Central memory CD8-positive, alpha-beta T cell (primary cell): ENCODE data around the gene PINK1.

Experiments used
- ATAC-seq: fragments of 150-1000 bp; cut with Tn5 transposase; replicated peaks from 2 replicates; pipeline ENCODE4 v1.10.0; 2022; ENCODE audit warnings: mild to moderate bottlenecking, moderate FRiP score, moderate number of reproducible peaks; ENCODE audit not compliant: poor library complexity, severe bottlenecking; ENCODE audit errors: extremely low read depth
- DNase-seq, 2 donors: peaks; one replicate each; pipeline ENCODE4 v3.0.0; 2021; ENCODE audit warnings: low spot score in 2 of 2
- H3K27ac Mint-ChIP-seq: one replicate; pipeline ENCODE4 v1.8.0; 2022; ENCODE audit warnings: low read depth, mild to moderate bottlenecking, moderate library complexity, mixed read lengths
- H3K27me3 Mint-ChIP-seq: one replicate; pipeline ENCODE4 v1.8.0; 2022; ENCODE audit warnings: mixed read lengths
- H3K36me3 Mint-ChIP-seq: one replicate; pipeline ENCODE4 v1.8.0; 2022; ENCODE audit warnings: mild to moderate bottlenecking, moderate library complexity, mixed read lengths; ENCODE audit not compliant: insufficient read depth
- H3K4me1 Mint-ChIP-seq: one replicate; pipeline ENCODE4 v1.8.0; 2022; ENCODE audit warnings: mixed read lengths
- H3K4me3 Mint-ChIP-seq: one replicate; pipeline ENCODE4 v1.8.0; 2022; ENCODE audit warnings: mild to moderate bottlenecking, moderate library complexity, mixed read lengths
- H3K9me3 Mint-ChIP-seq: one replicate; pipeline ENCODE4 v1.8.0; 2022; ENCODE audit warnings: mixed read lengths

Gene PINK1

GRCh38 chr1:20680269-20680668 lies 47.0 kb downstream of the PINK1 start:
- Mint-ChIP-seq H3K9me3 (no peaks in the 10 kb centered on the region), H3K4me1 (peaks cover 6% of the 10 kb centered on the region), H3K36me3 (no peaks in the 10 kb centered on the region), H3K27me3 (peaks cover 26% of the 10 kb centered on the region), H3K4me3 (no peak overlapping the region), H3K27ac (no peak overlapping the region)
- ATAC-seq = no peak
- DNase-seq = no peak

- DNase-seq = no peak
- Mint-ChIP-seq H3K27ac (no peak overlapping the region), H3K4me1 (peaks cover 6% of the 10 kb centered on the region), H3K27me3 (peaks cover 32% of the 10 kb centered on the region), H3K9me3 (no peaks in the 10 kb centered on the region), H3K4me3 (no peak overlapping the region), H3K36me3 (no peaks in the 10 kb centered on the region)
- no peak for ATAC-seq
These were observed 48.7 kb downstream of the PINK1 start for GRCh38 chr1:20681999-20682398.

- no peak for DNase-seq
- no peak for ATAC-seq
- Mint-ChIP-seq H3K4me3 (no peak overlapping the region), H3K4me1 (peaks cover 6% of the 10 kb centered on the region), H3K36me3 (no peaks in the 10 kb centered on the region), H3K9me3 (no peaks in the 10 kb centered on the region), H3K27me3 (peaks cover 32% of the 10 kb centered on the region), H3K27ac (no peak overlapping the region)
These were observed 49.4 kb downstream of the PINK1 start for GRCh38 chr1:20682571-20683236.

- H3K27ac Mint-ChIP-seq = no peak overlapping the region
- DNase-seq = no peak
- H3K4me1 Mint-ChIP-seq = peaks cover 2% of the 10 kb centered on the region
- H3K4me3 Mint-ChIP-seq = no peak overlapping the region
- H3K9me3 Mint-ChIP-seq = no peaks in the 10 kb centered on the region
- ATAC-seq = no peak
- peaks cover 32% of the 10 kb centered on the region for H3K27me3 Mint-ChIP-seq
- no peaks in the 10 kb centered on the region for H3K36me3 Mint-ChIP-seq
These were observed 50.4 kb downstream of the PINK1 start for GRCh38 chr1:20683614-20684013.

GRCh38 chr1:20684050-20684620 lies 50.9 kb downstream of the PINK1 start:
- Mint-ChIP-seq H3K4me1 (no peaks in the 10 kb centered on the region), H3K36me3 (no peaks in the 10 kb centered on the region), H3K4me3 (no peak overlapping the region), H3K27me3 (peaks cover 32% of the 10 kb centered on the region), H3K27ac (no peak overlapping the region), H3K9me3 (no peaks in the 10 kb centered on the region)
- DNase-seq (no peak), ATAC-seq (no peak)

GRCh38 chr1:20684651-20685050 lies 51.4 kb downstream of the PINK1 start:
- ATAC-seq (no peak), DNase-seq (no peak)
- H3K36me3 Mint-ChIP-seq = no peaks in the 10 kb centered on the region
- H3K27ac Mint-ChIP-seq = no peak overlapping the region
- no peaks in the 10 kb centered on the region for H3K9me3 Mint-ChIP-seq
- no peaks in the 10 kb centered on the region for H3K4me1 Mint-ChIP-seq
- H3K4me3 Mint-ChIP-seq = no peak overlapping the region
- H3K27me3 Mint-ChIP-seq = peaks cover 32% of the 10 kb centered on the region

GRCh38 chr1:20685099-20685662 lies 51.9 kb downstream of the PINK1 start:
- Mint-ChIP-seq H3K4me1 (no peaks in the 10 kb centered on the region), H3K9me3 (no peaks in the 10 kb centered on the region), H3K27me3 (peaks cover 26% of the 10 kb centered on the region), H3K27ac (no peak overlapping the region), H3K4me3 (no peak overlapping the region), H3K36me3 (no peaks in the 10 kb centered on the region)
- DNase-seq (no peak), ATAC-seq (no peak)

- ATAC-seq = no peak
- H3K9me3 Mint-ChIP-seq = no peaks in the 10 kb centered on the region
- no peak for DNase-seq
- H3K4me1 Mint-ChIP-seq = no peaks in the 10 kb centered on the region
- no peak overlapping the region for H3K4me3 Mint-ChIP-seq
- no peak overlapping the region for H3K27ac Mint-ChIP-seq
- H3K27me3 Mint-ChIP-seq = peaks cover 22% of the 10 kb centered on the region
- no peaks in the 10 kb centered on the region for H3K36me3 Mint-ChIP-seq
These were observed 52.5 kb downstream of the PINK1 start for GRCh38 chr1:20685741-20686140.

GRCh38 chr1:20686883-20687725 lies 53.8 kb downstream of the PINK1 start:
- no peak overlapping the region for H3K27ac Mint-ChIP-seq
- H3K27me3 Mint-ChIP-seq = peaks cover 22% of the 10 kb centered on the region
- ATAC-seq (no peak), DNase-seq (no peak)
- no peaks in the 10 kb centered on the region for H3K36me3 Mint-ChIP-seq
- no peak overlapping the region for H3K4me3 Mint-ChIP-seq
- no peaks in the 10 kb centered on the region for H3K4me1 Mint-ChIP-seq
- H3K9me3 Mint-ChIP-seq = no peaks in the 10 kb centered on the region

GRCh38 chr1:20689645-20690056 lies 56.4 kb downstream of the PINK1 start:
- H3K4me1 Mint-ChIP-seq = no peaks in the 10 kb centered on the region
- H3K36me3 Mint-ChIP-seq = no peaks in the 10 kb centered on the region
- H3K4me3 Mint-ChIP-seq = no peak overlapping the region
- no peak overlapping the region for H3K27ac Mint-ChIP-seq
- DNase-seq (no peak), ATAC-seq (no peak)
- H3K9me3 Mint-ChIP-seq = no peaks in the 10 kb centered on the region
- peaks cover 13% of the 10 kb centered on the region for H3K27me3 Mint-ChIP-seq

GRCh38 chr1:20691872-20692271 lies 58.6 kb downstream of the PINK1 start:
- DNase-seq = no peak
- Mint-ChIP-seq H3K9me3 (no peaks in the 10 kb centered on the region), H3K36me3 (peaks cover 2% of the 10 kb centered on the region), H3K4me1 (peaks cover 7% of the 10 kb centered on the region), H3K4me3 (no peak overlapping the region), H3K27ac (no peak overlapping the region), H3K27me3 (peaks cover 11% of the 10 kb centered on the region)
- no peak for ATAC-seq

- no peak overlapping the region for H3K27ac Mint-ChIP-seq
- peaks cover 2% of the 10 kb centered on the region for H3K36me3 Mint-ChIP-seq
- peaks cover 11% of the 10 kb centered on the region for H3K27me3 Mint-ChIP-seq
- no peak overlapping the region for H3K4me3 Mint-ChIP-seq
- no peaks in the 10 kb centered on the region for H3K9me3 Mint-ChIP-seq
- H3K4me1 Mint-ChIP-seq = peaks cover 7% of the 10 kb centered on the region
- ATAC-seq (no peak), DNase-seq (no peak)
These were observed 60.4 kb downstream of the PINK1 start for GRCh38 chr1:20693623-20694022.
